Right ventricle myocardium inferior (tissue), 1 donor: ENCODE measurements around the gene TCEA3. TPM values are rescaled to one million over a fixed set of nuclear protein-coding genes. Genes with fewer than 3 reads are reported as not detected.

ENCODE experiments used
- ATAC-seq: fragments of 200-7000 bp; cut with Tn5 transposase; one replicate; pipeline ENCODE4 v1.9.1; 2020; ENCODE audit warnings: mild to moderate bottlenecking, moderate library complexity
- DNase-seq: peaks from one replicate; pipeline ENCODE4 v3.0.0; 2021; ENCODE audit errors: missing footprints
- intact Hi-C: fragments of 100-400 bp; cut with DNase I; formaldehyde crosslinking; loops from one replicate; pipeline ENCODE4 v1.11.0; 2022
- total RNA-seq: library from RNA; stranded (reverse); fragmentation: NEBNext Ultra II Directional; extraction: Animal tissue kit (Norgen Biotek cat#: 25700); gene quantifications from one replicate; pipeline ENCODE4 v1.2.1, GENCODE V29; 2021
- donor health status: DM: no; HTN: yes; CAD: no; lungs with severe emphysema.

Gene TCEA3
- total RNA-seq, 1 donor from 2014 or later: 73.6 TPM

DNA sequence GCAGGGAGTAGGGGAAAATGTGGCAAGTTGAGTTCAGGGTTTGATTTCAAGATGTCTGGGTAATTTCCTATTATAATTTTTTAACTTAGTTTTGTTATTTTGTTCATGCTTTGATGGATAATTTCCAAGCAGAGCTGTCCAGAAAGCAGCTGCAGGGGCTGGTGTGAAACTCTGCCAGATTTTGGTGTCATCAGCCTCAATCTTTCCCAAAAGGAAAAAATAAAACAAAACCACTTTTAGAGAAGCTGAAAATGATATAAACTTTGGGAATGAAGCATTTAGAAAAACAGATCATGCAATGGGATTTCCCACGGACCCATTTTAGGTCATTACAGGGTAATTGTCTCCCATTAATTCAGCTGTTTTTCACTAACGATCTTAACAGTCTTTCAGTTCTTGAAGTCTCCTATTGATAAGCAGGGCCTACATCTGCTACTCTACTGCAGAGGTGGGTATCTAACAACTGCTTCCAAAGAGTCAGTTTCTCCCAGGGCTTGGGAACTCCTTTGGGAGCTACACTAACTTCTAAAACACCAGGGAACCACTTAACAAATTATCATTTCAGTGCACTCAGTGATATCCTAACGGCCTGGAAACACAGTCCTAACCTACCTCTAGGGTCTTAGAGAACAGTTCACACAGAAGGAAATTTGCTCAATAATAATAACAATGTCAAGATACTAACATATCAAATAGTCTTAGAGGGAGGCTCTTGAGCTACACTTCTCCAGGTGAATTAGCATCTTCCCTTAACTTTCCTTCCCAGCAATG is 67.2 kb downstream of the TCEA3 start:
- peak; percentile 26 for ATAC-seq
- intact Hi-C loops: no loop called here
- DNase-seq: no peak

DNA sequence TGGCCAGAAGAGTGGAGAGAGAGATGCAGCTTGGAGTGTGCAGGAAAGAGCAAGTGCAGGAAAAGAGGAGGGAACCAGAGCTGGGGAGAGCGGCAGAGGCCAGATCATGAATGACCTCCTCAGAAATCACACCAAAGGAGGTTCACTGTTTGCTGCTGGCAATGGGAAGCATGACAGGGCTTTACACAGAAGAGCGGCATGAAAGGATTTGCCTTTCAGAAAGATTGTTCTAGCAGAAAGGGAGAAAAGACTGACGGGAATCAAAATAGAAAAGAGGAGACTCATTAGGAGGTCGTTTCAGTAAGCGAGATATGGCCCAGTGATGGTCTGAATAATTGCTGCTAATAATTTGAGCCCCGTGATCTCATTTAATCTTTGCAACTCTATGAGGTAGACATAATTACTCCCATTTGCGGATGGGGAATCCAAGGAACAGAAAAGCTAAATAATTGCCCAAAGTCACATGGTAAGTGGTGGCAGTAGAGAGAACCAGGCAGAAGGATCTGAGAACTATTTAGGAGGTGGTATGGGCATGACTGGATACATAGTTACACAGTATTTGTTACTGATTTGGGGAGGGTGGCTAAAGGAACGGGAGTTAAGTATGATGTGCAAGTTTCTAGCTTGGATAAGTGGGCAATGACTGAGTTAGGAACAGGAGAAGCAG is 67.9 kb downstream of the TCEA3 start:
- intact Hi-C loops: no loop called here
- ATAC-seq: peak; percentile 28

DNA sequence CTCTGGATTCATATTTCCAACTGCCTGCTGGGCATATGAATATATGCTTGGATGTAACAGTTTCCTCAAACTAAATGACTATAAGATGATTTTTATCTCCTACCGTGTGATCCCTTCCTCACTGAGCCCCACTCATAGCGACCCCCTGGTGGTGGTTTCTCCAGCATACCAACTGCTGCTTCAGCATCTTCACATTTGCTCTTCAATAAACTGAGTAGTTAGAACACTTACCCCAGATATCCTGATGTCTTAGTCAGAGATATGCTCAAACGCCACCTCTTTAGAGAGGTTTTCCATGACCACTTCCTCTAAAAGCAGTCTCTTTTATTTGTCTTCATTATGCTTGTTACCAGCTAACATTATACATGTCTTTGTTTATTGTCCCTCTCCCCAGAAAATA is 70.3 kb downstream of the TCEA3 start:
- no peak for DNase-seq
- ATAC-seq: no peak
- intact Hi-C loops: no loop called here

More for the DNA sequence above, 67.9 kb downstream of the TCEA3 start:
- DNase-seq: no peak

DNA sequence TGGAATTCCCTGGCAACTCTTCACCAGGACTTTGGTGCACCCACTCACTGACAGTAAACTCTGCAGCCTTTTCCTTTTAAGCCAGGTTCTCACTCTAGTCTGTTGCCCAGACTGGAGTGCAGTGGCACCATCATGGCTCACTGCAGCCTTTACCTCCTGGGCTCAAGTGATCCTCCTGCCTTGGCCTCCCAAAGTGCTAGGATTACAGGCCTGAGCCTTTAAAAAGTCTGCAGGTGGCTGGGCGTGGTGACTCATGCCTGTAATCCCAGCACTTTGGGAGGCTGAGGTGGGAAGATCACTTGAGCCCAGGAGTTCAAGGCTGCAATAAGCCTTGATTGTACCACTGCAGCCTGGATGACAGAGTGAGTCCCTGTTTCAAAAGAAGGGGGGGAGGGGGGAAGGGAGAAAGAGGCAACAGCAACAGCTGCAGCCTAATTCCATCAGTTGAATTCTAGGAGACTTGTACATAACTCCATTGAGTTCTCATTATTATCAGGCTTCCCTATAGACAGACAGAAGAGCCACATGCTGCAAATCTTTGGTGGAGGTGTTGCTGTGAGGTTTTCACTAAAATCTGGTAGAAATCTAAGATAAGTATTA is 72.4 kb downstream of the TCEA3 start:
- intact Hi-C loops: no loop called here
- ATAC-seq (no peak), DNase-seq (no peak)

DNA sequence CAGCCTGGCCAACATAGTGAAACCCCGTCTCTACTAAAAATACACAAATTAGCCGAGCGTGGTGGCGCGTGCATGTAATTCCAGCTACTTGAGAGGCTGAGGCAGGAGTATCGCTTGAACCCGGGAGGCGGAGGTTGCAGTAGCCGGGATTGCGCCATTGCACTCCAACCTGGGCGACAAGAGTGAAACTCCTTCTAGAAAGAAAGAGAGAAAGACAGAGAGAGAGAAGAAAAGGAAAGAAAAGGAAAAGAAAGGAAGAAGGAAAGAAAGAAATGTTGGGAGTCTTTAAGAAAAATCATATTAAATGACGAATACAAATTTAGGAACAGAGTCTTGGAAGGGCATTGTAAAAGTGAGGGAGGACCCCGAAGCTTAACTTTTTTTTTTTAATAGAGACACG is 78.6 kb downstream of the TCEA3 start:
- DNase-seq (no peak), ATAC-seq (no peak)
- intact Hi-C loops: loop anchor here (2.0 to 10.0 kb wide), 3 partner anchors 76 to 189 kb away; partner anchors contain the start of genes ASAP3, E2F2 and TCEA3

DNA sequence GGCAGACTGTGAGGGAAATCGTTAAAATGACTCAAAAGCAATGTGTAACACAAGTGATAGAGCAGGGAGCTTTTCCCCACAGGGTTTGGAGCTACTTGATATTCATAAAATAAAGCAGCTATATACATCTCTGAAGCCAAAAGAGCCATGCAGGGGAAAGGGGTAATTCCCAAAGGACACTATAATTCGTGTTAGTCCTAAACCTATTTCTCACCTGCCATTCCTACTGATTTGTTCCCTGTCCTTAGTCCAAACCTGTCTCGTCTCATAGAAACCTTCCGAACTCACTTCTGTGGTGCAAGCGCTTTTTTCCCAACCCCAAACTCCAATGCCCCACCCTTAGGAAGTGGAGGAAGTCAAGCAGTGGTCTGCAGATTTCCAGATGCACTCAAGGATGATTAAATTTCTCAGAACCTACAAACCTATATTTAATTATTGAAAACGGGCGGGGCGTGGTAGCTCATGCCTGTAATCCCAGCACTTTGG is 79.5 kb downstream of the TCEA3 start:
- intact Hi-C loops: loop anchor here (1.0 to 10.0 kb wide), 5 partner anchors 23 to 190 kb away; partner anchors contain the start of genes ASAP3, E2F2 and TCEA3
- no peak for DNase-seq
- no peak for ATAC-seq

DNA sequence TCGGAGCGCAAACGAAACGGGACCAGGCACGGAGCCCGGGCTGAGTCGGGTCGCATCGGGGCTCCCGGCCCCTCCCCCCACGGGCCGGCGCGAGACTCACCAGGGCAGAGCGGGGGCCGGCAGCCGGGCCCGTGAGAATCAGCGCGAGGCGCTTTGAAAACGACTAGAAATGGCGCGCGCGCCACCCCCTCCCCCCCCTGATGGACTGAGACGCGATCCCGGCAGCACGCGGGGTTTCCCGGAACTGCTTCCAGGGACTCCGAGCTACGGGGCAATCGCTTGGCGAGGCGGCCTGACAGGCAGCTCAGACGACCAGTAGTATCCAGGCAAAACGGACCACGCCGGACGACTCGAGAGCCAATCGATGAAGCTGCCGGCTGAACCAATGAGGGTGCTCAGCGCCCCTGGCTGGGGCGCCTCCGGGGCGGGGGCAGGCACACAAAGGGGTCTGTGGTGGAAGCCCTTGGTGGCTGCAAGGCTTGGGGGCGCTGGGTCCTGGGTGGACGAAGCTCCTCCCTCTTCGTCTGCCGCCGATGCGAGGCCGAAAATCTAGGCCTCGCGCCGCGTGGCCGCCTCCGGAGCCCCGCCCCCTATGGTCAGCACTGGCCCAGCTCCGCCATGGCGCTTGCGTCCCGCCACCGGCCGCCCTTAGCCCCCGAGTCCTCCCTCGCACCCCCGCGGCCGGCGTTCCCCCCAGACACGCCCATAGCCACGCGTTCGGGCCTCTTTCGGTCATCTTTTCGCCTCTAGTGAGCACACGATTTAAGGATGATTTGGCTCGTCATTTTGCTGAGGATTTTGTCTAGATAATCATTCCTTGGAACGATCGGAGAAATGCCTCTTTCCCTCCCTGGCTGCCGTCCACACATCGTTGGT is 80.2 kb downstream of the TCEA3 start, which contains the start of gene HNRNPR:
TSS of gene HNRNPR (minus strand) at position 174 of the 876 bp plus-strand sequence. CDS start 3,276 bp downstream, outside the sequence.
- DNase-seq (peak; percentile 100), ATAC-seq (peak; percentile 98)
- intact Hi-C loops: loop anchor here (1.0 to 10.0 kb wide), 4 partner anchors 24 to 190 kb away; partner anchors contain the start of genes ASAP3 and E2F2

DNA sequence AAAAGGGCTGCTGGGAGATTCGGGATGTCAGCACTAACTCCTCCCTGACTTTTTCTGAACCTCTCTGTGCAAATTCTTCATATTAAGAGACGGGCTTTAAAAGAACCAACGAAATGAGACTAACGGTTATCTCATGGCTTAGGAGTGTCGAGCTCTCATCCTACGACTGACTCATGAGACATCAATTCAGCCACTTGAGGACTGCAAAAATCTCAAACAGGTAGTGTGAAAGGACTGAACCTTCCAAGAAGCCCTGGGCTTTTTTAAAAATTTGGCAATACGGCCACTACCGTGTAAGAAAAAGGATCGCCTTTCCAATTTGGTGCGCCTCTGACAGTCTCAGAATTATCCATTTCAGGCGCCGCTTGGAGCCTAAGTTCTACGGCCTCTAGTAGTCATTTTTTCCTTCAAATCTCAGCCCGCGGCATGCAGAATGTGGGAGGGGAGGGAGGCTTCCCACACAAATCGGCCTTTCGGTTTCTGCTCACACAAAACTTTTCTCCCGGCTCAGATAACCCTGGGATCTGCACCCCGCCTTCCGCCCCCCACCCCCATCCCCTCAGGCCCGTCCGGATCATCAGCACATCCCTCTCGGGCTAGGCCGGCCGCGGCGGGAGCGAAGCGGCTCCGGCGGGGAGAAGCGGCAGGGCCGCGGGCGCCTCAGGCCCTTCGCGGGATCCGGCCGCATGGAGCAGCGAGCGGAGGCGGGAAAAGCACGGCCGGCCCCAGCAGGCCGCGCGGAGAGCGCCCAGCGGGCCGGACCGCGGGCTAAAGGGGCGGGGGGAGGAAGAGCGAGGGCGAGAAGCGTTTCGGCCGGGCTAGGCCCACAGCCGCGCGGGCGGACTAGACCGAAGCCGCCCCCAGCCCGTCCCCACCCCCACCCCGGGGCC is 81.1 kb downstream of the TCEA3 start:
- intact Hi-C loops: loop anchor here (1.0 to 10.0 kb wide), 4 partner anchors 25 to 191 kb away; partner anchors contain the start of genes ASAP3 and E2F2
- ATAC-seq (peak; percentile 38), DNase-seq (peak; percentile 71)

DNA sequence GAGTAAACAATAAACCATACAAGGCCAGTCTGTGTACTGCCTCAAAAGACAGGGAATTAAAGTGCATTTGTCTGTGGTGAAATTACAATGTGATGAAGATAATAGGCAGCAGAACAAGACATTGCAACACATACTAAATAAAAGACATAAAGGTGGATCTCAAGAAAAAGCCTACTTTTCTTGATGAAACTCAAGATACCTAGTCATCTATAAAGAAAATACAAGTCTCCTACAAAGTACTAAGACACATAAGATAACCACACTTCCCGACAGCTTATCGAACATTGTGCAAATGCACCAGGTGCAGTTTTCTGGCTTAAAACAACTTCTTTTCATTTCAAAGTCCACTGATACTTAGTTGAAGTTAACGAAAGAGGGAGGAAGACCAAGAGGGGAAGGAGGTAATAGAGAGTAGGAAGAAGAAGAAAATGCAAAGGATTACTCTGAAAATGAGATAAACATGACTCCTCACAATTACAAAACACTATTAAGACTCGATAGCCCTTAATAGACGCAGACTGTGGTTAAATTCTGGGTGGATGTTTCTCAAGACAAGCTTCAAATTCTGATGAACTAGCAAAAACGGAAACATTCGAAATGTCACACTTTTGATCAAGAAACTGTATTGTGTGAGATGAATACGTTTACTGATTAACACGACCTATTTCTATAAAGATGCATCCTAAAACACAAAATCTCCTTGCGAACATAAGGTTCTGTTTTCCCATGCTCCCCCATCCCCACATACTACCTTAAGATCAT is 82.4 kb downstream of the TCEA3 start:
- intact Hi-C loops: loop anchor here (10.0 kb wide), 1 partner anchor 193 kb away; the partner anchor contains the start of gene E2F2
- no peak for DNase-seq
- no peak for ATAC-seq

DNA sequence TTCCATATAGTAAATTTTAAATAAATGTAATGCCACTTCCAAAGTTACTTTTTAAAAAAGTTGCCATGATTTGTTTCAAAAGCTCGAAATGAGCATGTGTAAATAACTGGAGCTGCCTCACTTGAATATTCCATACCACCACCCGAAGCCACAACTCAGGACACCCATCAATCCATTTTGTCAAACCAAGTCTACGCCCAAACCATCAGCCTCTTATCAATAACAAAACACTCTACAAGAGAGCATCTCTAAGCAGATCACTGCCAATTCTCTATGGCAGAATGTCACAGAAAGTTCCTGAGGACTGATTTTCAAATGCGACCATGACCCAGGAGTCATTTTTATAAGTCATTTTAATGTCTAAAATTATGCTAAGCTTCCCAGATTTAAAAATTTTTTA is 84.9 kb downstream of the TCEA3 start:
- no peak for ATAC-seq
- intact Hi-C loops: loop anchor here (10.0 kb wide), 1 partner anchor 195 kb away; the partner anchor contains the start of gene E2F2
- DNase-seq: no peak

DNA sequence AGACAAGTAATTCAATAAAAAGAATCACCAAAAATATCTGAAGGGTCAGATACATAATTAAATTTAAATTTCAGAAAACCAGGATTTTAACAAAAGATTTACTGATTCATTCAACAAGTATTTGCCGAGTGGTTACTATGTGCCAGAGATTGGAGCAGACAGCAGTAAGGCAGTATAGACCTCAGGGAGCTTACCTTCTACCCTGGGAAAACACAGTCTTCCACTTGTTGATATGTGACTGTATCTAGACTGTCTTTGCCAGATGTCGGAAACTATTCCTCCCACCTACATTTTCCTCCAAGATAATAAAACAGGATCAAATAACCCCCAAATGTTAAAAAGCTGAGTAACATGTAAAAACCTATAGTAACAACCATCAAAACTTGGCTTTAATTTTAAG is 86.7 kb downstream of the TCEA3 start:
- ATAC-seq: no peak
- intact Hi-C loops: no loop called here
- no peak for DNase-seq

DNA sequence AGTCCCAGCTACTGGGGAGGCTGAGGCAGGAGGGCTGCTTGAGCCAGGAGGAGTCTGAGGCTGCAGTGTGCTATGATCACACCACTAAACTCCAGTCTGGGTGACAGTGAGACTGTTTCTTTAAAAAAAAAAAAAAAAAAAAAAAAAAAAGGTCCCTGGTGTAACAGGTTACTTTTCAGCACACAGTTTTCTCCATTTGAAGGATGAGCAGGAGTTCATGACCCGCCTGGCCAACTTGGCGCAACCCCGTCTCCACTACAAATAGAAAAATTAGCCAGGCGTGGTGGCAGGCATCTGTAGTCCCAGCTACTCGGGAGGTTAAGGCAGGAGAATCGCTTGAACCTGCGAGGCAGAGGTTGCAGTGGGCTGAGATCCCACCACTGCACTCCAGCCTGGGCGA is 92.8 kb downstream of the TCEA3 start:
- ATAC-seq: no peak
- intact Hi-C loops: no loop called here
- DNase-seq: no peak

Other genes starting within 250 kb of the TCEA3 start
- gene HTR1D, start 207.2 kb downstream of the TCEA3 start, total RNA-seq: 0.11 TPM
- gene HNRNPR, start 80.5 kb downstream of the TCEA3 start, total RNA-seq: 59.3 TPM
- gene ZNF436, start 54.9 kb downstream of the TCEA3 start, total RNA-seq: 13.4 TPM
- gene ASAP3, start 59.4 kb upstream of the TCEA3 start, total RNA-seq: 44.3 TPM
- gene E2F2, start 106.5 kb upstream of the TCEA3 start, total RNA-seq: 0.76 TPM
- gene ID3, start 134.8 kb upstream of the TCEA3 start, total RNA-seq: 90.3 TPM